IMR-90 (cell line): ENCODE data around the gene UNC13C.

Experiments used
- BHLHE40 ChIP-seq: fragments of 150-350 bp; IDR thresholded peaks from 2 replicates; pipeline ENCODE4 v1.6.1; 2016; ENCODE audit warnings: mild to moderate bottlenecking, low read depth, low read length
- CEBPB ChIP-seq: IDR thresholded peaks from 2 replicates; pipeline ENCODE4 v1.6.1; 2012; ENCODE audit warnings: low read depth, low read length, improper control_type of control experiment
- CHD1 ChIP-seq: IDR thresholded peaks from 2 replicates; pipeline ENCODE4 v1.6.1; 2012; ENCODE audit warnings: low read depth, low read length, improper control_type of control experiment
- CTCF ChIP-seq: conservative IDR thresholded peaks from 2 replicates; pipeline ENCODE4 v1.5.1; 2012; ENCODE audit warnings: mild to moderate bottlenecking, low read depth, low read length, improper control_type of control experiment
- MAZ ChIP-seq: IDR thresholded peaks from 2 replicates; pipeline ENCODE4 v1.6.1; 2012; ENCODE audit warnings: low read depth, mild to moderate bottlenecking, low read length, improper control_type of control experiment, moderate library complexity, borderline replicate concordance
- POLR2A ChIP-seq: IDR thresholded peaks from 2 replicates; pipeline ENCODE4 v1.6.1; 2012; ENCODE audit warnings: mild to moderate bottlenecking, low read depth, low read length
- RAD21 ChIP-seq: IDR thresholded peaks from 2 replicates; pipeline ENCODE4 v1.6.1; 2012; ENCODE audit warnings: low read length, improper control_type of control experiment
- RCOR1 ChIP-seq: IDR thresholded peaks from 2 replicates; pipeline ENCODE4 v1.6.1; 2012; ENCODE audit warnings: mild to moderate bottlenecking, low read length, improper control_type of control experiment; ENCODE audit not compliant: insufficient replicate concordance
- SMC3 ChIP-seq: fragments of 150-350 bp; IDR thresholded peaks from 2 replicates; pipeline ENCODE4 v1.6.1; 2016; ENCODE audit warnings: low read depth, mild to moderate bottlenecking, antibody characterized with exemption, low read length, moderate library complexity
- TF ChIP-seq, protein P1 (sequence below): fragments of 150-350 bp; IDR thresholded peaks from 2 replicates; pipeline ENCODE4 v1.6.1; 2017; ENCODE audit warnings: mild to moderate bottlenecking, antibody characterized with exemption, low read length, low read depth

- no peak for TF ChIP-seq CTCF
- no peak for TF ChIP-seq POLR2A
- no peak for TF ChIP-seq BHLHE40
- TF ChIP-seq MAZ, result no peak
- TF ChIP-seq CEBPB, result no peak
- TF ChIP-seq RCOR1, result no peak
- TF ChIP-seq CHD1, result no peak
- TF ChIP-seq SMC3, result no peak
- TF ChIP-seq, protein P1, sequence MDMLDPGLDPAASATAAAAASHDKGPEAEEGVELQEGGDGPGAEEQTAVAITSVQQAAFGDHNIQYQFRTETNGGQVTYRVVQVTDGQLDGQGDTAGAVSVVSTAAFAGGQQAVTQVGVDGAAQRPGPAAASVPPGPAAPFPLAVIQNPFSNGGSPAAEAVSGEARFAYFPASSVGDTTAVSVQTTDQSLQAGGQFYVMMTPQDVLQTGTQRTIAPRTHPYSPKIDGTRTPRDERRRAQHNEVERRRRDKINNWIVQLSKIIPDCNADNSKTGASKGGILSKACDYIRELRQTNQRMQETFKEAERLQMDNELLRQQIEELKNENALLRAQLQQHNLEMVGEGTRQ, result no peak
- TF ChIP-seq RAD21, result no peak
Observed at GRCh38 chr15:54585063-54585462, 606.8 kb downstream of the UNC13C start.
